HG03097 (cell line): ENCODE results near the gene KIF19.
"Not testable (repeated sequence)": the region's sequence is repeated elsewhere in the genome, so short reads cannot be mapped to it uniquely, and the experiment has no call there.

Source experiments
- ATAC-seq: cut with Tn5 transposase; IDR thresholded peaks from one replicate; pipeline ENCODE4 v1.9.1; 2021; ENCODE audit not compliant: unreplicated experiment, low FRiP score

Gene KIF19

GRCh38 chr17:74325743-74326379, at the start of gene KIF19:
TSS of gene KIF19 (plus strand) at chr17:74326226. CDS start at chr17:74326350, 124 bp downstream.
- ATAC-seq: peak; percentile 56

GRCh38 chr17:74276541-74277009, 49.5 kb upstream of the KIF19 start:
- ATAC-seq: no peak

DNA sequence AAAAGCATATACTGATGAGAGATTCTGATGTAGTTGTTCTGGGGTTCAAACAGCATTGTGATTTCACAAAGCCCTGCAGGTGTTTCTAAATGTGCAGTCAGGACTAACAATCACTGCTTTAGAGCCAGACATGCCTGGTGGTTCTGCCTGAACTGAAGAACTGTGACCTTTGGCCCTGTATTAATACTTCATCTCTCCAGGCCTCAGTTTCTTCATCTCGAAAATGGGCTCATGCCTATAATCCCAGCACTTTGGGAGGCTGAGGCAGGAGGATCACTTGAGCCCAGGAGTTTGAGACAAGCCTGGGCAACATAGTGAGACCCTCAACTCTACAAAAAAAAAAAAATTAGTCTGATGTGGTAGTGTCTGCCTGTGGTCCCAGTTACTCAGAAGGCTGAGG, 48.1 kb upstream of the KIF19 start:
- ATAC-seq: no peak

DNA sequence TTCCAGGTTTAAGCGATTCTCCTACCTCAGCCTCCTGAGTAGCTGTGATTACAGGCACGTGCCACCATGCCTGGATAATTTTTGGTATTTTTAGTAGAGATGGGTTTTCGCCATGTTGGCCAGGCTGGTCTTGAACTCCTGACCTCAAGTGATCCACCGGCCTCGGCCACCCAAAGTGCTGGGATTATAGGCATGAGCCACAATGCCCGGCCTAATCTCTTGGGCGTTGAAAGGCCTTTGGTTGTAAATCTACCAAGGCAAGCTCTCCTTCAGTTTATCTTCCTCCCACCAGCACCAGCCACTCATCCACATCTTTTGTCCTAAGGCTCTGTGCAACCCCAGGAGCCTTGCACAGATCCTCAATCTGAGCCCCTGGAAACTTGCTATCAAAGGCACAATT, 46.4 kb upstream of the KIF19 start:
- not testable (repeated sequence) for ATAC-seq

DNA sequence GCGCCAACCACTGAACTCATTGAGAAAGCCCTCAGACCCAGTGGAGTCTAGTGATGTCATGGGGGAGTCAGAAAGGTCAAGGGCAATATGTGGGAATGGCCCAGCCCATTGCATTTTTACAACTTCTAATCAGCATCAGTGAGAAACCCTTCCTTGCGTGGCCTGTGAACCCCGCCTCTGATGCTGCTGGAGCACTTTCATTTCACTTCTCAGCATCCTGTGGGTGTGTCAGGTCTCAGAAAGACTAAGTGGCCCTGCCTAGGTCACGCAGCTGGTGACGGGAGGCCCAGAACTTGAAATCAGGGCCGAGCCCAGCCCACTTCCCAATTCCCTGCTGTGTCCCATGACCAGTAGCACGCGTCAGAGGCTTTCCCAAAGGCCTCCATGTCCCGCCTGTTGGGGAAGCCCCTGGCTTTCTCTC, 45.9 kb upstream of the KIF19 start:
- ATAC-seq: no peak

DNA sequence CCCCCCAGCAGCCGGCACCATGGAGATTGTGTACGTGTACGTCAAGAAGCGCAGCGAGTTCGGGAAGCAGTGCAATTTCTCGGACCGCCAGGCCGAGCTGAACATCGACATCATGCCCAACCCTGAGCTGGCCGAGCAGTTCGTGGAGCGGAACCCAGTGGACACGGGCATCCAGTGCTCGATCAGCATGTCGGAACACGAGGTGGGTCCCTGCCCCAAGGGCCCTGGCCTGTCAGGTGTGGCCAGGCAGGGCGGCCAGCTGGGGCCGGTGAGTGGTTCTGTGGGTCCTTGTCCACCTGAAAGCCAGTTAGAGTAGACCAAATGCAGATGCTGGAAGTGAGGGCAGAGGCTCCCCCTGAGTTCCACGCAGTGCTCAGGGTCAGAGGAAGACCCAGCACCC, 44.2 kb upstream of the KIF19 start:
- ATAC-seq: no peak

DNA sequence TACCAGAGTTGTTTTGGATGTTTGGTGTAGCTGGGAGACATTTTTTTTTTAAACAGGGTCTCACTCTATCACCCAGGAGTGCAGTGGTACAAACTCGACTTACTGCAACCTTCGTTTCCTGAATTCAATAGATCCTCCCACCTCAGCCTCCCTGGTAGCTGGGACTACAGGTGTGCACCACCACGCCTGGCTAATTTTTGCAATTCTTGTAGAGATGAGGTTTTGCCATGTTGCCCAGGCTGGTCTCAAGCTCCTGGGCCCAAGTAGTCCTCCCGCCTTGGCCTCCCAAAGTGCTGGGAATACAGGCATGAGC, 43.8 kb upstream of the KIF19 start:
- not testable (repeated sequence) for ATAC-seq

GRCh38 chr17:74282587-74283370, 43.2 kb upstream of the KIF19 start:
- no peak for ATAC-seq

GRCh38 chr17:74283371-74283673, 42.7 kb upstream of the KIF19 start:
- ATAC-seq: no peak

GRCh38 chr17:74287031-74287602, 38.9 kb upstream of the KIF19 start:
- ATAC-seq: no peak

- ATAC-seq: no peak
Observed at GRCh38 chr17:74288785-74289184, 37.2 kb upstream of the KIF19 start.

DNA sequence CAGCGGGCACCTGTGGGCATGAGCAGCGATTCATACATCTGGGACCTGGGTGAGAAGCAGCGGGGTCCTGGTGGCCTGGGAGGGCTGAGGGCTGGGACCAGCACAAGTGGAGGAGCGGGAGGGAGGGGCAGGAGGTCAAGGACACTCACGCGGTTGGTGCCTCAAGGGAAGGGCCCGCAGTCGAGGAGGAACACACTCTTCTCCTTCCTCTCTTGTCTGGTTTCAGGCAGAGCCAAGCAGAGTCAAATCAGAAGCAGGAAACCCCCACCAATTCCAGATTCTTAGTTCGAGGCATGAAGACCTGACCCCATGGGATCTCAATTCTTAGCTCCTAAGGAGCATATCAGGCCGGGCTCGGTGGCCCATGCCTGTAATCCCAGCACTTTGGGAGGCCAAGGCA, 36.3 kb upstream of the KIF19 start:
- no peak for ATAC-seq

DNA sequence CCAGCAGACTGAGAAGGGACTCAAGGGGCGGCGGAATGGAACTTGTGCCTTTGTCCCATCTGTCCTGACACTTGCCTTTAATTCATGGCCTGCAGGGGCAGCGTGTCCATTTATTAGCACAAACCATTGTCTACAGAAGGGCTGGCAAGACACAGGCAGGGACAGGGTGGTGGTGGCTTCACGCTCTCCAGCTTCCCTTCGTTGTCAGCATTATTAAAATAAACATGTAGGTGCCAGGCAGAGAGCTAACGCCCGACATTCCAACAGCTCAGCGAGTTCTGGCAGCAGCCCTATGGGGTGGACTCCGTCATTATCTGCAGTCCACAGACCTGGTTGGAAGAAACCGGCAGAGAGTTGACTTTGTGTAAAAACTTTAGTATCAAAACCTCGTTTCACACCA, 35.7 kb upstream of the KIF19 start:
- ATAC-seq: no peak

- no peak for ATAC-seq
Observed at GRCh38 chr17:74292495-74292894, 33.5 kb upstream of the KIF19 start.

DNA sequence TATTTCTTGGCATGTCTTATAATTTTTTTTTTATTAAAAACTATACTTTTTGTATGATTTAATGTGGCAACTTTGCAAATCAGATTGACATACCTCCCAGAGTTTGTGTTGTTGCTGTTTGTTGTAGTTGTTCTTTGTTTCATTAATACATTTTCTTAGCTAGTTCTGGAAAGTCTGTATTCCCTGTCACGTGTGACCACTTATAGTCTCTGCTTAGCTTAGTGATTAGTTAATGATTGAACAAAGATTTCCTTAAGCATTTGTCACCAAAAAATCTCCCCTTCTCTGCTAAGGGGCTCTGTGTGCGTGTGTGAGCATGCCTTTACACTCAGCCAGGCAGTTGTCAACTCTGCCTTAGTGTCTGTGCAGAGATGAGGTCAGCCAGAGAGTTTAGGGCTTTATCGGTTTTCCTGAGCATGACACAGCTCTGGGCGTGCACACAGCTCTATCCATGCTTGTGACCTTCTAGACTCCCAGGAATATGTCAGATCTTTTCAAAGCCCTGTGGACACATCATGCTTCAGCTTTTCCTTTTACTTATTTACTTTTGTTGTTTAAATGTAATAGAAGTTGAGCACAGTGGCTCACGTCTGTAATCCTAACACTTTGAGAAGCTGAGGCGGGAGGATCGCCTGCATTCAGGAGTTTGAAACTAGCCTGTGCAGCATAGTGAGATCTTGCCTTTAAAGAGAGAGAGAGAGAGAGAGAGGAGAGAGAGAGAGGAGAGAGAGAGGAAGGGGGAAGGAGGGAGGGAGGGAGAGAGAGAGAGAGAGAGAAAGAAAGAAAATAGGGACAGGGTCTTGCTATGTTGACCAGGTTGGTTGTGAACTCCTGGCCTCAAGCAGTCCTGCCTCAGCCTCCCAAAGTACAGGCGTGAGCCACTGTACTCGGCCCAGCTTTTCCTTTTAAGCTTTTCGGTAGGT, 30.1 kb upstream of the KIF19 start:
- ATAC-seq: no peak

DNA sequence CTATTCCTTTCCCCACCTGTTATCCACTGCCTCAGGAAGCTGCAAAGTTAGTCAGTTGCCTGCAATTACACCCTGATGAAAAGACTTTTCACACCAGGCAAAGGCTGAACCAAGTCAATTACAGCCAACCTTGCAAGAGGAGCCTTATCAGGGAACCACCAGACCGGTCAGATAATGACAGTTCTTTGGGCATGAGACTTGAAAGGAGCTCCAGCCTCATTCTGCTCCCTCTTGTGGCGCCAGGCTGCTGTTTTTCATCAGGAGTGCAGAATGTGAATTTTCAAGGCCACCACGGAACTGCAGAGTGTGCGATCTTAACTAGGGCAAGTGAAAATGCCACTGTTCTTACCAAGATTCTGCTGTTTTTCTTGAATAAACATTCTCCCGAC, 29.5 kb upstream of the KIF19 start:
- ATAC-seq: no peak

DNA sequence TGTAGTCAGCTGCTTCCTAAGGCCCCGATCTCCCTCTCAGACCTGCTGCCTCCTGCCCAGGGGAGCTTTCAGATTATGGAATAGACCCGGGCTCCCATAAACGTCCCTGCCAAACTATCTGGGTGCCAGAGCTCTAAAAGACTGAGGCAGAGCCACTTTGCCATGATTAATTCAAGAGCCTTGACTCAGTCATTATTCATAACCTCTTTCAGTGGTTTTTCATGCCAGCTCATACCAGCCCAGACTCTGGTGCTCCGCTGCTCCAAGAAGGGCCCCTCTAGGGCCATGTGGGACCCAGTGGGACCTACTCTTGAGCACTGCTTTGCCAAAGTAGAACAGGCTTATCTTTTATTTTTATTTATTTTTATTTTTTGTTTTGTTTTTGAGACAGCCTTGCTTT, 28.1 kb upstream of the KIF19 start:
- no peak for ATAC-seq

- no peak for ATAC-seq
Observed at GRCh38 chr17:74298778-74299177, 27.2 kb upstream of the KIF19 start.

- ATAC-seq: no peak
Observed at GRCh38 chr17:74299226-74300009, 26.6 kb upstream of the KIF19 start.

GRCh38 chr17:74303305-74303704, 22.7 kb upstream of the KIF19 start:
- no peak for ATAC-seq
